AG04449 (cell line): Measurements from ENCODE around the gene HOTAIR.

Experiments
- CTCF ChIA-PET: fragments of 350-600 bp; formaldehyde crosslinking; extraction: SDS; loops from one replicate; lab custom pipeline; 2021; ENCODE audit warnings: antibody characterized with exemption; lab: Yijun Ruan, JAX
- POLR2A ChIA-PET: fragments of 400-600, 350-600 bp; formaldehyde crosslinking; extraction: SDS; loops from one replicate; lab custom pipeline; 2020; ENCODE audit warnings: antibody characterized with exemption, inconsistent platforms; lab: Yijun Ruan, JAX
- DNase-seq: peaks from one replicate; pipeline ENCODE4 v3.0.0-alpha.2; 2010; ENCODE audit warnings: low read depth, low spot score
- H3K4me3 ChIP-seq: 2 replicates; pipeline ENCODE4 v1.5.1; 2011; ENCODE audit warnings: low read depth, mild to moderate bottlenecking, control low read depth, low read length
- TF ChIP-seq, protein P1 (sequence below): IDR thresholded peaks from one replicate; pipeline ENCODE4 v1.5.1; 2011; ENCODE audit warnings: mild to moderate bottlenecking, moderate library complexity, low read length, control low read depth, inconsistent platforms; ENCODE audit not compliant: insufficient read depth; ENCODE audit errors: missing control alignments

Gene HOTAIR

DNA sequence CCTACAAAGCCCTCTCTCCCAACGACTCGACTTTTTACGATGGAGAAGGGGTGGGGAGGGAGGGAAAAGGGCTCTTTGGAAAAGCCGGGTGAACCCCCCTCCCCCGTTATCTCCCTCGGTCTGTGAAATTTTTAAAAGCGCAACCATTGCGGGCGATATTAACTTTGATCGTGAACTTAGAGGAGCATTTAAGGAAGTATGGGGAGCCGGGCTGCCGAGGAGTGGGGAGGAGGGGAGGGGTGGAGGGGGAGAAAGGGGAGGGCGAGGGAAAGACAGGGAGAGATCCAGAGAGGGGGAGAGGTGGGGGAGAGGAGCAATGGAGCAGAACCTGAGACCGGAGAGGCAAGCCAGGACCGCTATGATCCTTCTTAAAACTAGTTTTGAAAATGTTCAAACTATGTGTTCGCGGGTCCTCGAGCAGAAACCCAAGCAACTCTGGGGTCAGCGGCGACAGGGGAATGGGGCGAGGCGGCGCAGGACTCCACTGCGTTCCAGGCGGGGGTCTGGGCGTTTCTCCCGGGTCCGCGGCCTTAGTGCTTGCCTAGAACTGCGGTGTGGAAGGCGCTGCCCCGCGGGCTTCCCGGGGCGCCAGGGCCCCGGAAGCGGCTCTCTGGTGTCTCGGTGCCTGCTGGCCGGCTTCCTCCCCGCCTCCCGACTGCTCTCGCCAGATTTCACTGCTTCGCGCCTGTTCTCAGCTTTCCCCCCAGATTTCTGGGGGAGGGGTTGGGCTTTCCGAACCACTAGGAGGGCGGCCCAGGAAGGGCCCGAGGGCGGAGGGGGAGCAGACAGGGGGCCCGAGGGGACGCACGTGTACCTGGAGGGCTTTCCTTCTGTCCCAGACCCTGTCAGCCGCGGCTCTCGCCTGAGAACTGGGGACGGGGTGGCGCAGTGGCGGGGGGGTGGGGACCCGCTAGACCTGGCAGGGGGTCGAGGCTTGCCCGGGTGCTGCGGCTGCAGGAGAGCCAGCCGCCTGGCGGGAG, at the start of gene HOTAIR:
HOTAIR (minus strand) TSS at position 871 of the 980 bp plus-strand sequence.
- ChIA-PET POLR2A (interaction anchor here (0.6 to 1.1 kb wide), 4 partner anchors 9 to 231 kb away, joined by 3 to 10 read pairs (median 4); no protein-coding TSS in a partner anchor), CTCF (no interaction called here)
- TF ChIP-seq, protein P1, sequence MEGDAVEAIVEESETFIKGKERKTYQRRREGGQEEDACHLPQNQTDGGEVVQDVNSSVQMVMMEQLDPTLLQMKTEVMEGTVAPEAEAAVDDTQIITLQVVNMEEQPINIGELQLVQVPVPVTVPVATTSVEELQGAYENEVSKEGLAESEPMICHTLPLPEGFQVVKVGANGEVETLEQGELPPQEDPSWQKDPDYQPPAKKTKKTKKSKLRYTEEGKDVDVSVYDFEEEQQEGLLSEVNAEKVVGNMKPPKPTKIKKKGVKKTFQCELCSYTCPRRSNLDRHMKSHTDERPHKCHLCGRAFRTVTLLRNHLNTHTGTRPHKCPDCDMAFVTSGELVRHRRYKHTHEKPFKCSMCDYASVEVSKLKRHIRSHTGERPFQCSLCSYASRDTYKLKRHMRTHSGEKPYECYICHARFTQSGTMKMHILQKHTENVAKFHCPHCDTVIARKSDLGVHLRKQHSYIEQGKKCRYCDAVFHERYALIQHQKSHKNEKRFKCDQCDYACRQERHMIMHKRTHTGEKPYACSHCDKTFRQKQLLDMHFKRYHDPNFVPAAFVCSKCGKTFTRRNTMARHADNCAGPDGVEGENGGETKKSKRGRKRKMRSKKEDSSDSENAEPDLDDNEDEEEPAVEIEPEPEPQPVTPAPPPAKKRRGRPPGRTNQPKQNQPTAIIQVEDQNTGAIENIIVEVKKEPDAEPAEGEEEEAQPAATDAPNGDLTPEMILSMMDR = no peak
- DNase-seq = no peak
- H3K4me3 ChIP-seq = peak within 1 kb of the TSS; percentile 76

GRCh38 chr12:54024127-54024526, 49.4 kb upstream of the HOTAIR start:
- TF ChIP-seq, protein P1 = no peak
- no peak for DNase-seq
- ChIA-PET POLR2A (interaction anchor here (0.7 to 3.0 kb wide), 6 partner anchors 10 to 744 kb away, joined by 3 to 23 read pairs (median 4); partner anchors contain the start of genes HOXC10, HOXC8 and HOXC9), CTCF (interaction anchor here (1.0 to 23.4 kb wide), 7 partner anchors 8 to 355 kb away, joined by 3 to 908 read pairs (median 44); partner anchors contain the start of genes HOXC10, HOXC5, HOXC8 and HOXC9)
- peak overlapping the region; percentile 55 for H3K4me3 ChIP-seq

DNA sequence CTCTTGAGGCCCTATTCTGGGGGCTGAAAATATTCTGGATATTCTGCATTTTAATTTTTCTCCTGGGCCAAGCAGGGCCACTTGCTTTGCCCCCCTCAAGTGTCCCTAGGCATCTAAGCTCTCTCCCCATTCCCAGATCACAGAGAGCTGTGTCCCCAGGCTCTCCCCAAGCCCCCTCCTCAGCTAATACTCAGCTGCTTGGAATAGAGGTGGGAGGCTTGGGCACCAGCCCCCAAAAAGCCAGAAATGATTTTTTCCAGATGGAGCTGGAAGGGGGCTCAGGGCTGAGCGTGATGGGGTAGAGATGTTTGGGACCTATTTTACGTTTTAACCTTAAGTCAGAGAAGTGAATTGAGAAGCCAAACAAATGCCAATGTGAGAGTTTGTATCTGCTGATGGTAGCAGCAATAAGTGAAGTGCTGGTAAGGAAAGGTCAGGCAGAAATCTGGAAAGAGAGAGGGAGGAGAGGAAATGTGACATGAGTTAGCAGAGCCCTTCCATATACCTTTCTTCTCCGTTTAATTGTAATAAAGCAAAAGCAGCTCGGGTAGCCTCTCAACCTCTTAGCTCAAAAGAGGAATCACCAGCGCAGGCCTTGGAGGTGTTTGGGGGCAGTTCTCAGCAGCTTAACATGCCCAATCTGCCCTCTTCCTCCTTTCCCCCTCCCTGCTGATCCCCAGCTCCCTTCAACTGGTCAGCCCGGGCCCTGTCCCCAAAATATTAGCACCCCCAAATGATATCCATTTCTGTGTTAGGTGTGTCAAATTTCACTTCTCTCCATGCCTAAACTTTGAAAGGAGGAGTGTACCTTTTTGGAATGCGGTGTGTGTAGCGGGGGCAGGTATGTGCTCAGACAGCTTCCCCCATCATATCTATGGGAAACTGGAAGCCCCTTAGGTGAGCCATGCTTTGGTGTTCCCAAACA, 48.5 kb upstream of the HOTAIR start:
- H3K4me3 ChIP-seq = peak overlapping the region; percentile 55
- ChIA-PET POLR2A (interaction anchor here (0.7 to 3.0 kb wide), 7 partner anchors 9 to 743 kb away, joined by 3 to 23 read pairs (median 5); partner anchors contain the start of genes HOXC10, HOXC5, HOXC8 and HOXC9), CTCF (interaction anchor here (0.8 to 23.4 kb wide), 9 partner anchors 9 to 356 kb away, joined by 3 to 908 read pairs (median 16); partner anchors contain the start of genes HOXC10, HOXC5, HOXC8 and HOXC9)
- no peak for DNase-seq
- TF ChIP-seq, protein P1 = no peak

DNA sequence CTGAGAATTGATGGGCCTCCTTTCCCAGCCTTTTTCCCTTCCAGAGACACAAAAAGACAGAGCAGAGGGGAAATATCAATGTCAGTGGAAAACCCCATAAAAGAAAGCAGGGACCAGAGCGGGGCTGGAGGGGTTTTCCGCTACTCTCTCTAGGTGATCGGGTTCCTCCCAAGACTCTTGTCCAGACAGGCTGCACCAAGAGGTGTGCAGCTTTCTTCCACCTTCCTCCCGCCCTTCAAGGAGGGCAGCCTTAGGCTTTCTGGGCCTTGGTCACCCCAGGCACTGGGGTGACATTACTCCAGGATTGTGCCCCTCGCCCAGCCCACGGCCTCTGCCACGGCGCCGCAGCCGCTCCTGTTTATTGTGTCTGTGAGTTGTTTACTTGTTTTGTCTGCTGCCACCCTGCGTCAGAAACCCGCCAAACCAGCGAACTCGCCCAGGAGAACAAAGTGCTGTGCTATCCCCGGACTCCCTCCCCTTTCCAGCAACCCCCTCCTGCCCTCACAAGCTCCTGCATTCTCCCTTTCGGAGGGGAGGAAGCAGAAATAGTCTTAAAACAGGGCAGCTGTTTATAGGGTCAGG, 46.8 kb upstream of the HOTAIR start:
- TF ChIP-seq, protein P1 = peak; percentile 25
- CTCF ChIA-PET = interaction anchor here (1.0 to 23.4 kb wide), 7 partner anchors 11 to 193 kb away, joined by 3 to 908 read pairs (median 44); partner anchors contain the start of genes HOXC5, HOXC8, HOXC9 and SMUG1
- DNase-seq = no peak
- POLR2A ChIA-PET = interaction anchor here (0.8 to 1.8 kb wide), 2 partner anchors 13 kb away, joined by 5 to 7 read pairs; partner anchors contain the start of gene HOXC8
- peak overlapping the region; percentile 88 for H3K4me3 ChIP-seq

- ChIA-PET POLR2A (interaction anchor here (1.8 kb wide), 1 partner anchor 12 kb away, joined by 7 read pairs; the partner anchor contains the start of gene HOXC8), CTCF (interaction anchor here (1.0 to 23.4 kb wide), 6 partner anchors 11 to 194 kb away, joined by 3 to 908 read pairs (median 50); partner anchors contain the start of genes HOXC5, HOXC8, HOXC9 and SMUG1)
- no peak for DNase-seq
- TF ChIP-seq, protein P1 = no peak
- peak overlapping the region; percentile 88 for H3K4me3 ChIP-seq
These were observed 46.0 kb upstream of the HOTAIR start for GRCh38 chr12:54020591-54021405.
